A673 (cell line): ENCODE measurements around the gene ATP1A1.

Source experiments
- EZH2 ChIP-seq: fragments of 200-600 bp; sonication (generic); IDR thresholded peaks from 2 replicates; pipeline ENCODE4 v1.6.1; 2017; ENCODE audit warnings: borderline replicate concordance, low read depth, mild to moderate bottlenecking, mixed read lengths, antibody characterized with exemption, low read length; ENCODE audit not compliant: poor library complexity, severe bottlenecking
- TF ChIP-seq, protein P1 (sequence below): fragments of 300-800, 200-600 bp; sonication (generic); conservative IDR thresholded peaks from 2 replicates; pipeline ENCODE4 v1.5.1; 2017; ENCODE audit warnings: low read depth, mild to moderate bottlenecking, antibody characterized with exemption, low read length, moderate library complexity, mixed read lengths

DNA sequence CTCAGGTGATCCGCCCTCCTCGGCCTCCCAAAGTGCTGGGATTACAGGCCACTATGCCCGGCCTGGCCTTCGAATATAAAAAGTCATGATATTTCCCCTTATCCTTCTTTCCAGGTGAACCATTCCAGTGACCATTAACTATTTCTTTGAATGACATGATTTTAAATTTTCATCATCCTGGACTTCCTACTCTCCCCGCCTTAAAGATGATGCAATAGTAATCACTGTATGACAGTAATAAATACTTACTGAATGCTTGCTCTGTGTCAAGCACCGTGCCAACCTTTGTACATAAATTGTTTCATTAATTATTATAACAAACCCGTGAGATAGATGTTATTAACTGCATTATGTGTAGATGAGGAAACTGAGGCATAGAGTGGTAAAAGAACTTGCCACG, 19.9 kb upstream of the ATP1A1 start:
- TF ChIP-seq, protein P1, sequence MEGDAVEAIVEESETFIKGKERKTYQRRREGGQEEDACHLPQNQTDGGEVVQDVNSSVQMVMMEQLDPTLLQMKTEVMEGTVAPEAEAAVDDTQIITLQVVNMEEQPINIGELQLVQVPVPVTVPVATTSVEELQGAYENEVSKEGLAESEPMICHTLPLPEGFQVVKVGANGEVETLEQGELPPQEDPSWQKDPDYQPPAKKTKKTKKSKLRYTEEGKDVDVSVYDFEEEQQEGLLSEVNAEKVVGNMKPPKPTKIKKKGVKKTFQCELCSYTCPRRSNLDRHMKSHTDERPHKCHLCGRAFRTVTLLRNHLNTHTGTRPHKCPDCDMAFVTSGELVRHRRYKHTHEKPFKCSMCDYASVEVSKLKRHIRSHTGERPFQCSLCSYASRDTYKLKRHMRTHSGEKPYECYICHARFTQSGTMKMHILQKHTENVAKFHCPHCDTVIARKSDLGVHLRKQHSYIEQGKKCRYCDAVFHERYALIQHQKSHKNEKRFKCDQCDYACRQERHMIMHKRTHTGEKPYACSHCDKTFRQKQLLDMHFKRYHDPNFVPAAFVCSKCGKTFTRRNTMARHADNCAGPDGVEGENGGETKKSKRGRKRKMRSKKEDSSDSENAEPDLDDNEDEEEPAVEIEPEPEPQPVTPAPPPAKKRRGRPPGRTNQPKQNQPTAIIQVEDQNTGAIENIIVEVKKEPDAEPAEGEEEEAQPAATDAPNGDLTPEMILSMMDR, result no peak
- TF ChIP-seq EZH2, result no peak
